ENCODE results near the gene ALKBH7. TPM values are rescaled to one million over a fixed set of nuclear protein-coding genes. Genes with fewer than 3 reads are reported as not detected.

The ALKBH7 gene
- polyA plus RNA-seq, 1 donor (not counting 4 experiments of a cell fraction or from before 2014, with no cell fraction given), result 9.8 TPM

DNA sequence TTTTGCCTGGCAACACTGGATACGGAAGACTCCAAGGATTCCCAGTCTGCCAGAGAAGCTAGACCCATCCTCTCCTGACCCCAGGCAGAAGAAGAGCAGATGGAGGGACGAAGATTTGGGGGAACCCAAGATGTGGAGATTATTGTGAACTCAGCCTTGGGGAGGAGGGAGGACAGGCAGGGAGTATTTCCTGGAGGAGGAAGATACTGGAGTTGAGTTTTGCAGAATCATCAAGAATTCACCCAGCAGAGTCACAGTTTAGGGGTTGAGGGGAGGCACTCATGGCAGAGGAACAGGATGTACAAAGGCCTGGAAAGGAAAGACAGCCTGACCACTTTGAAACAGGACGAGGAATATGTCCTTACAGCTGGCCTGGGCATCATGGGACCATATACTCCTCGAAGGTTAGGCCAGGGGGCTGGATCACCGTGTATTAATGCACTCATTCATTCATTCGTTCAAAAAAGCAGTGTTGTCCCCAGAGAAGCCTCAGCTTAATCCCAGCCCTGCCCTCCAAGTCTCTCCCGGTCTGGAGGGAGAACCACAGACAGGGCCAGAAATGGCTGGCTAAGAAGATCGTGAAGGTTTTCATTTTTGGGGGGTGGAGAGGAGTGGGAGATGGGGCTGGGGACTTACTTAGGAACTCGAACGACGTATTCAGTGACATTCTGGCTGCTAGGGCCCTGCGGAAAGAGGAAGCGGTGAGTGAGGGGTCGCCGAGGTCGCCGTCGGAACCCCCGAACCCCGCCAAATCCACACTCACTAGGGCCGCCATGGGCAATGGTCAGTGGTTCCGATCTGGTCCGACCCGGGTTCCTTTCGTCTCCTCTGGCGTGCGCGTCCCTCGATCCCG lies 19.9 kb downstream of the ALKBH7 start:
- Histone ChIP-seq H3K4me3 (ENCODE audit: control insufficient read depth in 2 of 3, extremely low read depth in 1 of 3, insufficient read depth in 2 of 3, low read depth in 1 of 3, low read length in 3 of 3) (peak overlapping the region; percentile 96 to 99 (median 98)), H3K4me1 (ENCODE audit: control insufficient read depth, extremely low read depth, insufficient read depth, low read length) (peaks cover 13% of the 10 kb centered on the region), H2AFZ (ENCODE audit: control insufficient read depth, low read length) (peak overlapping the region; percentile 97), H3K27ac (ENCODE audit: control insufficient read depth, insufficient read depth, low read length) (peak overlapping the region; percentile 89), H3K36me3 (ENCODE audit: control insufficient read depth in 2 of 2, extremely low read depth in 1 of 2, insufficient read depth in 2 of 2, low read length in 2 of 2) (peaks cover 17 to 22% of the 10 kb centered on the region in 2 experiments), H3K4me2 (ENCODE audit: control insufficient read depth, extremely low read depth, insufficient read depth, low read depth, low read length) (peak overlapping the region; percentile 100), H3K9me3 (ENCODE audit: control insufficient read depth, low read depth, low read length) (no peaks in the 10 kb centered on the region), H3K79me2 (ENCODE audit: control insufficient read depth, insufficient read depth, low read length) (peaks cover 24% of the 10 kb centered on the region), H3K27me3 (ENCODE audit: control insufficient read depth, extremely low read depth, insufficient read depth, low read length) (no peaks in the 10 kb centered on the region), H4K20me1 (ENCODE audit: control insufficient read depth, extremely low read depth, insufficient read depth, low read length) (peaks cover 2% of the 10 kb centered on the region), H3K9me1 (ENCODE audit: control insufficient read depth, extremely low read depth, insufficient read depth, low read length) (no peaks in the 10 kb centered on the region), H3K9ac (ENCODE audit: control insufficient read depth, extremely low read depth, insufficient read depth, low read length) (peak overlapping the region; percentile 95)
- dilution Hi-C loops (cut with MboI; ENCODE audit: extremely low pct_ligation_motif_present, low sequenced_read_pairs), result no loop called here
- no peak for DNase-seq (ENCODE audit: low read depth, low spot score)
- peak; percentile 13 for FAIRE-seq
- TF ChIP-seq, protein P1, sequence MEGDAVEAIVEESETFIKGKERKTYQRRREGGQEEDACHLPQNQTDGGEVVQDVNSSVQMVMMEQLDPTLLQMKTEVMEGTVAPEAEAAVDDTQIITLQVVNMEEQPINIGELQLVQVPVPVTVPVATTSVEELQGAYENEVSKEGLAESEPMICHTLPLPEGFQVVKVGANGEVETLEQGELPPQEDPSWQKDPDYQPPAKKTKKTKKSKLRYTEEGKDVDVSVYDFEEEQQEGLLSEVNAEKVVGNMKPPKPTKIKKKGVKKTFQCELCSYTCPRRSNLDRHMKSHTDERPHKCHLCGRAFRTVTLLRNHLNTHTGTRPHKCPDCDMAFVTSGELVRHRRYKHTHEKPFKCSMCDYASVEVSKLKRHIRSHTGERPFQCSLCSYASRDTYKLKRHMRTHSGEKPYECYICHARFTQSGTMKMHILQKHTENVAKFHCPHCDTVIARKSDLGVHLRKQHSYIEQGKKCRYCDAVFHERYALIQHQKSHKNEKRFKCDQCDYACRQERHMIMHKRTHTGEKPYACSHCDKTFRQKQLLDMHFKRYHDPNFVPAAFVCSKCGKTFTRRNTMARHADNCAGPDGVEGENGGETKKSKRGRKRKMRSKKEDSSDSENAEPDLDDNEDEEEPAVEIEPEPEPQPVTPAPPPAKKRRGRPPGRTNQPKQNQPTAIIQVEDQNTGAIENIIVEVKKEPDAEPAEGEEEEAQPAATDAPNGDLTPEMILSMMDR (optimal IDR thresholded peaks at IDR 0.05 in 1 of 3, IDR thresholded peaks at IDR 0.05 in 1 of 3, conservative IDR thresholded peaks at IDR 0.05 in 1 of 3; ENCODE audit: extremely low read depth in 1 of 3, insufficient read depth in 2 of 3, low read length in 3 of 3), result no peak
- TF ChIP-seq EZH2 (IDR thresholded peaks at IDR 0.05; ENCODE audit: low read length), result no peak

DNA sequence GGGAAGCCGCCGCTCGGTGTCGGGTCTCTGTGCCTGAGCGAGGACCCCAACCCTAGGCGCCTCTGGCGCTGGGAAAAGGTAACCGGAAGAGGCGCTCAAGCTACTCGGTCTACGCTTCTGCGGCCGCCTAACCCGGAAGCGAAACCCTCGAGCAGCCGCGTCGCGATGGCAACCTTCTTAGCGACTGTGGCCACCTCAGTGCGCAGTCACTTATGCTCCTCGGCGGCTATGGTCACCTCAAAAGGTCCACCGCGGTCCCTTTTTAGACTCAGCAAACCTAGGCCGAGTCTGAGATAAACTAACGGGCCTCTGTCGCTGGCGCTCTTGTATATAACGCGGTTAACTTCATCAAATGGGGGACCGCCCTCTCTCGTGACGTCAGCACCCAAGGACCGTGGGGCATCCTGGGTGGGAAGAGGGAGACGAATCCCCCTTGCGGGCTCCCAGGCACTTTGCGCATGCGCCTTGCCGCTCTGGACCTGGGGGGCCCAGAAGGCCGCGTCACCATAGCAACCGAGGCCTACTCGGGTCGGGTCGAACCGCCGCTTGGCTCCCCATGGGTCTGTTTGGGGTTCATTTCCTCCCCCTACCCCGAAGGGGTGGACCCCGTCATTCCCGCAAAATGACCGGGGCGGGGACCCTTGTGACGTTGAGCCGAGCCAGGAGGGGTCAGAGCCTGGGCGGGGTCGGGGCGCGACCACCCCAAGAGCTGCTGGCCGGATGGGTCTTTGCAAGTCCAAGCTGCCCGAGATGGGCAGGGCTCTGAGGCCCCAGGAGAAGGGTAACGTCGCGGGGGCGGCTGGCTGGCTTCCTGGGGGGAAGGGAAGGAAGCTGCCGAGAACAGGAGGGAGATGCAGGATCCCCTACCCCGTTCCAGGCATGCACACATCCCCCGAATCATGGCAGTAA lies 20.7 kb downstream of the ALKBH7 start, which contains the start of gene GTF2F1:
Gene GTF2F1, minus strand, starts transcription at position 91 of the 909 bp plus-strand sequence. CDS start 169 bp downstream, outside the sequence.
- H3K4me2 ChIP-seq (ENCODE audit: control insufficient read depth, extremely low read depth, insufficient read depth, low read depth, low read length), result peak within 1 kb of the TSS; percentile 100
- H4K20me1 ChIP-seq (ENCODE audit: control insufficient read depth, extremely low read depth, insufficient read depth, low read length), result peaks cover 2% of the 10 kb centered on the region
- H3K27me3 ChIP-seq (ENCODE audit: control insufficient read depth, extremely low read depth, insufficient read depth, low read length), result no peaks in the 10 kb centered on the region
- no peak for TF ChIP-seq EZH2 (IDR thresholded peaks at IDR 0.05; ENCODE audit: low read length)
- TF ChIP-seq, protein P1 (optimal IDR thresholded peaks at IDR 0.05 in 1 of 3, IDR thresholded peaks at IDR 0.05 in 1 of 3, conservative IDR thresholded peaks at IDR 0.05 in 1 of 3; ENCODE audit: extremely low read depth in 1 of 3, insufficient read depth in 2 of 3, low read length in 3 of 3), result peak in 2 of 3 experiments; percentile 20 to 37
- peak within 1 kb of the TSS; percentile 96 to 99 (median 98) for H3K4me3 ChIP-seq (ENCODE audit: control insufficient read depth in 2 of 3, extremely low read depth in 1 of 3, insufficient read depth in 2 of 3, low read depth in 1 of 3, low read length in 3 of 3)
- H3K36me3 ChIP-seq (ENCODE audit: control insufficient read depth in 2 of 2, extremely low read depth in 1 of 2, insufficient read depth in 2 of 2, low read length in 2 of 2), result peaks cover 11 to 15% of the 10 kb centered on the region in 2 experiments
- peaks cover 13% of the 10 kb centered on the region for H3K4me1 ChIP-seq (ENCODE audit: control insufficient read depth, extremely low read depth, insufficient read depth, low read length)
- no peaks in the 10 kb centered on the region for H3K9me3 ChIP-seq (ENCODE audit: control insufficient read depth, low read depth, low read length)
- H3K9me1 ChIP-seq (ENCODE audit: control insufficient read depth, extremely low read depth, insufficient read depth, low read length), result no peaks in the 10 kb centered on the region
- peak; percentile 90 for DNase-seq (ENCODE audit: low read depth, low spot score)
- H2AFZ ChIP-seq (ENCODE audit: control insufficient read depth, low read length), result peak within 1 kb of the TSS; percentile 97
- peak within 1 kb of the TSS; percentile 95 for H3K9ac ChIP-seq (ENCODE audit: control insufficient read depth, extremely low read depth, insufficient read depth, low read length)
- dilution Hi-C loops (cut with MboI; ENCODE audit: extremely low pct_ligation_motif_present, low sequenced_read_pairs), result no loop called here
- H3K79me2 ChIP-seq (ENCODE audit: control insufficient read depth, insufficient read depth, low read length), result peaks cover 24% of the 10 kb centered on the region
- FAIRE-seq, result peak; percentile 84
- peak within 1 kb of the TSS; percentile 89 for H3K27ac ChIP-seq (ENCODE audit: control insufficient read depth, insufficient read depth, low read length)

Measured in keratinocyte (primary cell).